HEK293 (cell line): ENCODE results near the gene AASDH.

ENCODE experiments used
- CTCF ChIA-PET: fragments of 350-600 bp; formaldehyde crosslinking; extraction: SDS; loops from one replicate; lab custom pipeline; 2021; ENCODE audit warnings: antibody characterized with exemption; lab: Yijun Ruan, JAX
- POLR2A ChIA-PET: fragments of 300-600 bp; formaldehyde crosslinking; extraction: SDS; loops from one replicate; lab custom pipeline; 2020; ENCODE audit warnings: antibody characterized with exemption, inconsistent platforms; lab: Yijun Ruan, JAX
- H3K27ac ChIP-seq: fragments of 200-500 bp; sonication (Bioruptor generic); 2 replicates; pipeline ENCODE4 v1.5.1; 2014; ENCODE audit warnings: low read depth, low read length, control low read depth, inconsistent platforms; ENCODE audit errors: extremely low read depth
- H3K36me3 ChIP-seq, 2 experiments: fragments of 200-500 bp in 1 of 2; sonication (Bioruptor generic) in 1 of 2; 1 replicate in 1 of 2; 2 replicates in 1 of 2; pipeline ENCODE4 v1.5.1; 2014 to 2017; ENCODE audit warnings: inconsistent platforms in 2 of 2, low read length in 2 of 2; ENCODE audit not compliant: control insufficient read depth in 2 of 2, insufficient read depth in 1 of 2
- H3K4me1 ChIP-seq: fragments of 200-500 bp; sonication (Bioruptor generic); 2 replicates; pipeline ENCODE4 v1.5.1; 2014; ENCODE audit warnings: mild to moderate bottlenecking, low read length, inconsistent platforms; ENCODE audit not compliant: control insufficient read depth, insufficient read depth
- H3K4me3 ChIP-seq: 2 replicates; pipeline ENCODE4 v1.5.1; 2011; ENCODE audit warnings: low read depth, mild to moderate bottlenecking, control low read depth, low read length, moderate library complexity
- H3K9me3 ChIP-seq: fragments of 200-500 bp; sonication (Bioruptor generic); 2 replicates; pipeline ENCODE4 v1.5.1; 2014; ENCODE audit warnings: low read depth, low read length, inconsistent platforms; ENCODE audit not compliant: control insufficient read depth, insufficient read depth
- OSR2 ChIP-seq: fragments of 450-650 bp; formaldehyde crosslinking; IDR thresholded peaks from 2 replicates; pipeline ENCODE4 v1.5.1; 2016; ENCODE audit warnings: missing biosample characterization, missing genetic modification characterization
- ZBTB10 ChIP-seq: fragments of 450-650 bp; formaldehyde crosslinking; IDR thresholded peaks from 2 replicates; pipeline ENCODE4 v1.5.1; 2016; ENCODE audit warnings: missing biosample characterization, missing genetic modification characterization
- ZFHX2 ChIP-seq: fragments of 450-650 bp; formaldehyde crosslinking; conservative IDR thresholded peaks from 2 replicates; pipeline ENCODE4 v1.5.1; 2016; ENCODE audit warnings: missing biosample characterization, missing genetic modification characterization
- ZNF114 ChIP-seq: fragments of 450-650 bp; formaldehyde crosslinking; IDR thresholded peaks from 2 replicates; pipeline ENCODE4 v1.5.0; 2017; ENCODE audit warnings: missing biosample characterization, missing genetic modification characterization
- ZNF132 ChIP-seq: fragments of 450-650 bp; formaldehyde crosslinking; IDR thresholded peaks from 2 replicates; pipeline ENCODE4 v1.5.1; 2017; ENCODE audit warnings: missing biosample characterization, missing genetic modification characterization, borderline replicate concordance
- ZNF18 ChIP-seq: fragments of 450-650 bp; formaldehyde crosslinking; IDR thresholded peaks from 2 replicates; pipeline ENCODE4 v1.5.1; 2016; ENCODE audit warnings: missing biosample characterization, missing genetic modification characterization
- ZNF302 ChIP-seq: fragments of 450-650 bp; formaldehyde crosslinking; IDR thresholded peaks from 2 replicates; pipeline ENCODE4 v1.5.1; 2016; ENCODE audit warnings: missing biosample characterization, missing genetic modification characterization, low read depth
- ZNF324 ChIP-seq: fragments of 450-650 bp; formaldehyde crosslinking; IDR thresholded peaks from 2 replicates; pipeline ENCODE4 v1.5.1; 2016; ENCODE audit warnings: missing biosample characterization, missing genetic modification characterization
- ZNF398 ChIP-seq: fragments of 450-650 bp; formaldehyde crosslinking; IDR thresholded peaks from 2 replicates; pipeline ENCODE4 v1.5.1; 2017; ENCODE audit warnings: missing biosample characterization, missing genetic modification characterization
- ZNF404 ChIP-seq: fragments of 450-650 bp; formaldehyde crosslinking; IDR thresholded peaks from 2 replicates; pipeline ENCODE4 v1.5.1; 2017; ENCODE audit warnings: missing biosample characterization, missing genetic modification characterization
- ZNF48 ChIP-seq: fragments of 450-650 bp; formaldehyde crosslinking; IDR thresholded peaks from 2 replicates; pipeline ENCODE4 v1.5.1; 2016; ENCODE audit warnings: missing biosample characterization, missing genetic modification characterization
- ZNF518A ChIP-seq: fragments of 450-650 bp; formaldehyde crosslinking; conservative IDR thresholded peaks from 2 replicates; pipeline ENCODE4 v1.5.1; 2016; ENCODE audit warnings: low read depth, missing biosample characterization, missing genetic modification characterization
- ZNF555 ChIP-seq: fragments of 450-650 bp; formaldehyde crosslinking; conservative IDR thresholded peaks from 2 replicates; pipeline ENCODE4 v1.5.1; 2017; ENCODE audit warnings: missing biosample characterization, mild to moderate bottlenecking, missing genetic modification characterization, inconsistent platforms
- ZNF560 ChIP-seq: fragments of 450-650 bp; formaldehyde crosslinking; IDR thresholded peaks from 2 replicates; pipeline ENCODE4 v1.5.1; 2017; ENCODE audit warnings: missing biosample characterization, missing genetic modification characterization, borderline replicate concordance
- ZNF571 ChIP-seq: fragments of 450-650 bp; formaldehyde crosslinking; IDR thresholded peaks from 2 replicates; pipeline ENCODE4 v1.5.0; 2017; ENCODE audit warnings: missing biosample characterization, missing genetic modification characterization
- ZNF623 ChIP-seq: fragments of 450-650 bp; formaldehyde crosslinking; IDR thresholded peaks from 2 replicates; pipeline ENCODE4 v1.5.1; 2016; ENCODE audit warnings: missing biosample characterization, missing genetic modification characterization
- ZNF639 ChIP-seq: fragments of 450-650 bp; formaldehyde crosslinking; IDR thresholded peaks from 2 replicates; pipeline ENCODE4 v1.5.1; 2016; ENCODE audit warnings: missing biosample characterization, missing genetic modification characterization
- ZNF768 ChIP-seq: fragments of 450-650 bp; formaldehyde crosslinking; IDR thresholded peaks from 2 replicates; pipeline ENCODE4 v1.5.1; 2018; ENCODE audit warnings: missing biosample characterization, mild to moderate bottlenecking, missing genetic modification characterization
- ZSCAN5A ChIP-seq: fragments of 450-650 bp; formaldehyde crosslinking; IDR thresholded peaks from 2 replicates; pipeline ENCODE4 v1.5.1; 2016; ENCODE audit warnings: missing biosample characterization, missing genetic modification characterization

AASDH gene

GRCh38 chr4:56324011-56324610, 63.2 kb downstream of the AASDH start (continued):
- TF ChIP-seq ZBTB10 (tag by site-specific recombination): no peak
- no peak for TF ChIP-seq ZNF560 (tag by site-specific recombination)
- no peak for TF ChIP-seq ZNF571 (tag by site-specific recombination)
- TF ChIP-seq ZNF639: no peak
- no peak for TF ChIP-seq ZNF302 (tag by site-specific recombination)

- POLR2A ChIA-PET: no interaction called here
- no peak overlapping the region for H3K4me3 ChIP-seq
- CTCF ChIA-PET: no interaction called here
- no peak for TF ChIP-seq ZNF518A
- TF ChIP-seq OSR2 (tag by site-specific recombination): no peak
- no peak for TF ChIP-seq ZNF114 (tag by site-specific recombination)
- no peak for TF ChIP-seq ZNF768 (tag by site-specific recombination)
- no peak for TF ChIP-seq ZNF623 (tag by site-specific recombination)
- TF ChIP-seq ZFHX2: no peak
- TF ChIP-seq ZNF18 (tag by site-specific recombination): no peak
- TF ChIP-seq ZNF555 (tag by site-specific recombination): no peak
- no peak for TF ChIP-seq ZNF398 (tag by site-specific recombination)
- TF ChIP-seq ZSCAN5A (tag by site-specific recombination): no peak
- no peak for TF ChIP-seq ZNF404
- no peak for TF ChIP-seq ZNF48 (tag by site-specific recombination)
- no peak for TF ChIP-seq ZNF132 (tag by site-specific recombination)
- TF ChIP-seq ZNF324 (tag by site-specific recombination): no peak
Measured at GRCh38 chr4:56323327-56323726, 64.0 kb downstream of the AASDH start.

More at GRCh38 chr4:56323327-56323726, 64.0 kb downstream of the AASDH start:
- Histone ChIP-seq H3K4me1 (no peaks in the 10 kb centered on the region), H3K9me3 (no peaks in the 10 kb centered on the region), H3K36me3 (peaks cover 0 to 9% of the 10 kb centered on the region in 2 experiments; a peak in 1 of 3 replicates), H3K27ac (no peak overlapping the region)
